Measurements from ENCODE around the gene GNAQ. TPM values are rescaled to one million over a fixed set of nuclear protein-coding genes. Genes with fewer than 3 reads are reported as not detected.

The GNAQ gene
- total and polyA plus RNA-seq, 2 of the 13 experiments (the other 11 are each of a cell fraction or from before 2014, with no cell fraction given) = 16.5 to 17.7 TPM

GRCh38 chr9:77800924-77801551 is 230.6 kb downstream of the GNAQ start:
- Histone ChIP-seq H3K36me3 (replicated peaks in 1 of 2; ENCODE audit: control insufficient read depth in 1 of 2, insufficient read depth in 2 of 2, low read length in 2 of 2) (peaks cover 0 to 9% of the 10 kb centered on the region in 2 experiments; a peak in 1 of 5 replicates), H4K20me1 (ENCODE audit: insufficient read depth, low read length) (no peaks in the 10 kb centered on the region), H3K9me3 (ENCODE audit: low read length) (no peaks in the 10 kb centered on the region), H3K4me3 (replicated peaks in 1 of 3; ENCODE audit: insufficient read depth in 1 of 3, low read depth in 2 of 3, low read length in 3 of 3) (no peak overlapping the region), H3K4me2 (ENCODE audit: low read depth, low read length) (no peak overlapping the region), H3K4me1 (ENCODE audit: insufficient read depth, low read length) (peaks cover 2% of the 10 kb centered on the region), H3K27ac (ENCODE audit: extremely low read length, insufficient read depth, low read length) (no peak overlapping the region), H3K27me3 (ENCODE audit: control insufficient read depth in 1 of 2, insufficient read depth in 2 of 2, low read length in 2 of 2) (no peaks in the 10 kb centered on the region), H3K79me2 (ENCODE audit: insufficient read depth, low read length) (no peaks in the 10 kb centered on the region), H3K9ac (ENCODE audit: insufficient read depth, low read depth, low read length) (no peak overlapping the region), H2AFZ (ENCODE audit: low read length) (no peak overlapping the region)
- no peak for ATAC-seq
- ChIA-PET CTCF (ENCODE audit: low intra/inter-chr PET ratio, low total read pairs) (no interaction called here), POLR2A (no interaction called here)
- TF ChIP-seq GABPA (IDR thresholded peaks at IDR 0.05; ENCODE audit: low read depth, low read length) (no peak), GABPA (CRISPR knock-in tag; IDR thresholded peaks at IDR 0.05; ENCODE audit: low read depth) (no peak), ZNF549 (CRISPR knock-in tag; IDR thresholded peaks at IDR 0.05) (no peak), RXRA (CRISPR knock-in tag; IDR thresholded peaks at IDR 0.05) (no peak), HDAC1 (CRISPR knock-in tag; IDR thresholded peaks at IDR 0.05) (no peak), ZNF362 (CRISPR knock-in tag; IDR thresholded peaks at IDR 0.05; ENCODE audit: borderline replicate concordance) (no peak), SALL2 (CRISPR knock-in tag; IDR thresholded peaks at IDR 0.05) (no peak), ZNF317 (CRISPR knock-in tag; IDR thresholded peaks at IDR 0.05) (no peak), ETS1 (CRISPR knock-in tag; IDR thresholded peaks at IDR 0.05) (no peak), ZNF800 (CRISPR knock-in tag; IDR thresholded peaks at IDR 0.05) (no peak), MTF2 (CRISPR knock-in tag; IDR thresholded peaks at IDR 0.05; ENCODE audit: borderline replicate concordance) (no peak)
- in situ Hi-C loops (cut with HindIII; ENCODE audit: extremely low pct_ligation_motif_present, low pct_unique_long_range_greater_than_20kb) (no loop called here), intact Hi-C loops (cut with micrococcal nuclease; ENCODE audit: unreplicated experiment) (no loop called here)
- WGBS (ENCODE audit: low lambda C conversion rate) = 97% methylated on average over 3 of the region's 3 CpGs
- DNase-seq (ENCODE audit: low spot score) = no peak
- FAIRE-seq = no peak
- no TSS peak for BruUV-seq (replicated peaks)

All from HepG2 (cell line).